PC-9 (cell line): ENCODE results near the gene PCDHB13. TPM values are rescaled to one million over a fixed set of nuclear protein-coding genes. Genes with fewer than 3 reads are reported as not detected.
"Not testable (repeated sequence)": the region's sequence is repeated elsewhere in the genome, so short reads cannot be mapped to it uniquely, and the experiment has no call there.

ENCODE experiments used
- BruUV-seq: library from RNA; stranded (reverse); fragments of 400-500 nt; replicated peaks from 2 replicates; lab custom pipeline; 2021; lab: Mats Ljungman, UMichigan
- CTCF ChIA-PET: fragments of 300-600 bp; sonication (Branson Sonifier 250); formaldehyde crosslinking; loops from one replicate; lab custom pipeline; 2022; ENCODE audit warnings: antibody characterized with exemption; lab: Charles Lee
- POLR2A ChIA-PET: fragments of 300-600 bp; sonication (Branson Sonifier 250); formaldehyde crosslinking; loops from one replicate; lab custom pipeline; 2022; ENCODE audit warnings: antibody characterized with exemption; ENCODE audit not compliant: unreplicated experiment; lab: Charles Lee
- DNase-seq, 2 experiments: peaks; one replicate each; pipeline versions ENCODE4 v3.0.0 to v3.0.0-alpha.2; 2015 to 2022; ENCODE audit warnings: mixed read lengths in 1 of 2
- H2AFZ ChIP-seq: fragments of 200-600 bp; sonication (generic); 2 replicates; pipeline ENCODE4 v1.8.1; 2017; ENCODE audit warnings: antibody characterized with exemption
- H3F3A ChIP-seq: fragments of 200-600 bp; sonication (generic); 2 replicates; pipeline ENCODE4 v1.8.1; 2017; ENCODE audit warnings: antibody characterized with exemption, mild to moderate bottlenecking, low read depth; ENCODE audit not compliant: insufficient read depth
- H3K27ac ChIP-seq: fragments of 200-600 bp; sonication (generic); 2 replicates; pipeline ENCODE4 v1.6.1; 2016; ENCODE audit warnings: mixed run types
- H3K27me3 ChIP-seq: fragments of 200-600 bp; sonication (generic); 2 replicates; pipeline ENCODE4 v1.6.1; 2016; ENCODE audit warnings: low read depth, mixed run types; ENCODE audit not compliant: insufficient read depth
- H3K36me3 ChIP-seq: fragments of 200-600 bp; sonication (generic); 2 replicates; pipeline ENCODE4 v1.6.1; 2016; ENCODE audit warnings: low read depth, mixed run types
- H3K4me1 ChIP-seq: fragments of 200-600 bp; sonication (generic); replicated peaks from 2 replicates; pipeline ENCODE4 v1.6.1; 2016; ENCODE audit warnings: mixed run types; ENCODE audit not compliant: insufficient read depth
- H3K4me2 ChIP-seq: fragments of 200-600 bp; sonication (generic); 2 replicates; pipeline ENCODE4 v1.6.1; 2017; ENCODE audit warnings: mixed run types
- H3K4me3 ChIP-seq: fragments of 200-600 bp; sonication (generic); 2 replicates; pipeline ENCODE4 v1.6.1; 2016; ENCODE audit warnings: mixed run types
- H3K79me2 ChIP-seq: fragments of 200-600 bp; sonication (generic); 2 replicates; pipeline ENCODE4 v1.6.1; 2017; ENCODE audit warnings: low read depth, mixed run types
- H3K9me2 ChIP-seq: fragments of 200-600 bp; sonication (generic); 2 replicates; pipeline ENCODE4 v1.8.1; 2017; ENCODE audit warnings: mild to moderate bottlenecking; ENCODE audit not compliant: insufficient read depth
- H3K9me3 ChIP-seq: fragments of 200-600 bp; sonication (generic); 2 replicates; pipeline ENCODE4 v1.8.1; 2016; ENCODE audit warnings: low read depth; ENCODE audit not compliant: insufficient read depth
- H4K20me1 ChIP-seq: fragments of 200-600 bp; sonication (generic); 2 replicates; pipeline ENCODE4 v1.8.1; 2017; ENCODE audit not compliant: insufficient read depth
- CTCF ChIP-seq: fragments of 200-600 bp; sonication (generic); conservative IDR thresholded peaks from 2 replicates; pipeline ENCODE4 v1.6.1; 2017; ENCODE audit warnings: mixed run types, antibody characterized with exemption, mild to moderate bottlenecking, moderate library complexity
- EZH2 ChIP-seq: fragments of 200-600 bp; sonication (generic); IDR thresholded peaks from 2 replicates; pipeline ENCODE4 v1.8.0; 2017; ENCODE audit warnings: antibody characterized with exemption, low read depth
- intact Hi-C: fragments of 100-400 bp; cut with micrococcal nuclease; formaldehyde crosslinking; loops from one replicate; pipeline ENCODE4 v1.10.0; 2022; ENCODE audit not compliant: unreplicated experiment
- total RNA-seq: library from RNA; stranded (reverse); gene quantifications from 2 replicates; pipeline ENCODE4 v1.2.3, GENCODE V29; 2021

PCDHB13 gene
- total RNA-seq, 1 experiment from 2014 or later: not detected

DNA sequence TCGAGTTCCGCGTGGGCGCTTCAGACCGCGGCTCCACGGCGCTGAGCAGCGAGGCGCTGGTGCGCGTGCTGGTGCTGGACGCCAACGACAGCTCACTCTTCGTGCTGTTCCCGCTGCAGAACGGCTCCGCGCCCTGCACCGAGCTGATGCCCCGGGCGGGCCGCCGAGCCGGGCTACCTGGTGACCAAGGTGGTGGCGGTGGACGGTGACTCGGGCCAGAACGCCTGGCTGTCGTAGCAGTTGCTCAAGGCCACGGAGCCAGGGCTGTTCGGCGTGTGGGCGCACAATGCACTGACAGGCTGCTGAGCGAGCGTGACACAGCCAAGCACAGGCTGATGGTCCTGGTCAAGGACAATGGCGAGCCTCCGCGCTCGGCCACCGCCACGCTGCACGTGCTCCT, 27.8 kb downstream of the PCDHB13 start:
- H3K36me3 ChIP-seq: no peaks in the 10 kb centered on the region
- DNase-seq: no peak
- H2AFZ ChIP-seq: no peak overlapping the region
- no peak overlapping the region for H3K27ac ChIP-seq
- peaks cover 6% of the 10 kb centered on the region; the same call in 1 of the 2 replicates for H3K9me3 ChIP-seq
- H3K79me2 ChIP-seq: no peaks in the 10 kb centered on the region
- H3K4me1 ChIP-seq: no peaks in the 10 kb centered on the region
- no peaks in the 10 kb centered on the region for H4K20me1 ChIP-seq
- 0 out of 2 replicates have a peak, but pooled peaks cover 3% of the 10 kb centered on the region for H3K27me3 ChIP-seq
- intact Hi-C loops: no loop called here
- H3F3A ChIP-seq: no peaks in the 10 kb centered on the region
- no TSS peak for BruUV-seq
- no peak overlapping the region for H3K4me2 ChIP-seq
- CTCF ChIA-PET: interaction anchor here (0.5 kb wide), 1 partner anchor 317 kb away, joined by 6 read pairs; no protein-coding TSS in a partner anchor
- TF ChIP-seq EZH2 (no peak), CTCF (no peak)
- POLR2A ChIA-PET: no interaction called here
- no peak overlapping the region for H3K4me3 ChIP-seq
- no peaks in the 10 kb centered on the region for H3K9me2 ChIP-seq

DNA sequence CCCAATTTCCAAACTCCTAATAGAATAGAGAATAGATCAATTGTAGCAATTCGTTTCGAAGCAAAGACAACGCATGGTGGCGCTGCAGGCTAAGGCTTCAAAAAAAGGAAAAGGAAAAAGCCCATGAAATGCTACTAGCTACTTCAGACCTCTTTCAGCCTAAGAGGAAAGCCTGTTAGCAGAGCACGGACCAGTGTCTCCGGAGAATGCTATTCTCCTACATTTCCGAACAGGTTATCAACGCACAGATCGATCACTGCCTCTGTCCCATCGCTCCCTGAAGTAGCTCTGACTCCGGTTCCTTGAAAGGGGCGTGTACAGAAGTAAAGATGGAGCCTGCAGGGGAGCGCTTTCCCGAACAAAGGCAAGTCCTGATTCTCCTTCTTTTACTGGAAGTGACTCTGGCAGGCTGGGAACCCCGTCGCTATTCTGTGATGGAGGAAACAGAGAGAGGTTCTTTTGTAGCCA, 31.6 kb downstream of the PCDHB13 start, which contains the start of gene PCDHB15:
Gene PCDHB15 (plus strand): TSS at position 146 of the 468 bp plus-strand sequence. CDS start 184 bp downstream, at position 330.
- Histone ChIP-seq H3K4me3 (peak within 1 kb of the TSS; percentile 45; the same call in 1 of the 2 replicates), H3K9me2 (no peaks in the 10 kb centered on the region), H3K4me1 (no peaks in the 10 kb centered on the region), H3F3A (no peaks in the 10 kb centered on the region), H3K79me2 (no peaks in the 10 kb centered on the region), H3K36me3 (no peaks in the 10 kb centered on the region), H3K27ac (no peak within 1 kb of the TSS), H3K4me2 (peak within 1 kb of the TSS; percentile 61), H3K9me3 (peaks cover 7% of the 10 kb centered on the region; the same call in 1 of the 2 replicates), H2AFZ (peak within 1 kb of the TSS; percentile 57), H4K20me1 (no peaks in the 10 kb centered on the region), H3K27me3 (0 out of 2 replicates have a peak, but pooled peaks cover 3% of the 10 kb centered on the region)
- ChIA-PET POLR2A (no interaction called here), CTCF (interaction anchor here (0.6 to 0.7 kb wide), 3 partner anchors 109 to 344 kb away, joined by 3 to 6 read pairs (median 6); partner anchors contain the start of gene PCDHGC3)
- peak in 1 of 2 experiments; percentile 11 for DNase-seq
- intact Hi-C loops: no loop called here
- BruUV-seq: no TSS peak
- TF ChIP-seq CTCF (peak; percentile 45), EZH2 (no peak)

- H3K79me2 ChIP-seq, H3K27ac ChIP-seq, DNase-seq, H3K9me2 ChIP-seq, H2AFZ ChIP-seq, POLR2A ChIA-PET, BruUV-seq, H4K20me1 ChIP-seq, H3K9me3 ChIP-seq, intact Hi-C loops, CTCF ChIA-PET, H3F3A ChIP-seq, H3K4me3 ChIP-seq, H3K4me2 ChIP-seq, H3K36me3 ChIP-seq, H3K27me3 ChIP-seq, H3K4me1 ChIP-seq: not testable (repeated sequence)
Measured at GRCh38 chr5:141246971-141247370, 33.3 kb downstream of the PCDHB13 start.

DNA sequence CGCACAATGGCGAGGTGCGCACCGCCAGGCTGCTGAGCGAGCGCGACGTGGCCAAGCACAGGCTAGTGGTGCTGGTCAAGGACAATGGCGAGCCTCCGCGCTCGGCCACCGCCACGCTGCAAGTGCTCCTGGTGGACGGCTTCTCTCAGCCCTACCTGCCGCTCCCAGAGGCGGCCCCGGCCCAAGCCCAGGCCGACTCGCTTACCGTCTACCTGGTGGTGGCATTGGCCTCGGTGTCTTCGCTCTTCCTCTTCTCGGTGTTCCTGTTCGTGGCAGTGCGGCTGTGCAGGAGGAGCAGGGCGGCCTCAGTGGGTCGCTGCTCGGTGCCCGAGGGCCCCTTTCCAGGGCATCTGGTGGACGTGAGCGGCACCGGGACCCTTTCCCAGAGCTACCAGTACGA, 33.7 kb downstream of the PCDHB13 start:
- CTCF ChIA-PET, H3K4me1 ChIP-seq, BruUV-seq, H4K20me1 ChIP-seq, H2AFZ ChIP-seq, H3K4me2 ChIP-seq, H3K27ac ChIP-seq, H3K4me3 ChIP-seq, H3K79me2 ChIP-seq, intact Hi-C loops, H3K27me3 ChIP-seq, POLR2A ChIA-PET, H3F3A ChIP-seq, H3K36me3 ChIP-seq, DNase-seq, H3K9me3 ChIP-seq, H3K9me2 ChIP-seq: not testable (repeated sequence)
